ENCODE measurements around the gene SRCAP.

The SRCAP gene

GRCh38 chr16:30757316-30757715, 58.3 kb downstream of the SRCAP start:
- DNase-seq (ENCODE audit: extremely low spot score) = no peak
- ChIA-PET CTCF (no interaction called here), POLR2A (no interaction called here)
- TF ChIP-seq CTCF (IDR thresholded peaks at IDR 0.05; ENCODE audit: control extremely low read depth, extremely low read depth, low read depth, missing control alignments) = no peak

GRCh38 chr16:30758988-30759491, 60.1 kb downstream of the SRCAP start:
- CTCF ChIA-PET = interaction anchor here (0.8 to 2.2 kb wide), 8 partner anchors 10 to 143 kb away, joined by 3 to 7 read pairs (median 3); partner anchors contain the start of gene PHKG2
- no peak for DNase-seq (ENCODE audit: extremely low spot score)

GRCh38 chr16:30760001-30760559, 61.1 kb downstream of the SRCAP start:
- ChIA-PET POLR2A (interaction anchor here (1.3 to 1.4 kb wide), 2 partner anchors 8 to 12 kb away, joined by 3 to 6 read pairs; partner anchors contain the start of gene PHKG2), CTCF (interaction anchor here (0.8 to 2.2 kb wide), 9 partner anchors 9 to 108 kb away, joined by 3 to 7 read pairs (median 3); partner anchors contain the start of gene PHKG2)
- no peak for TF ChIP-seq CTCF (IDR thresholded peaks at IDR 0.05; ENCODE audit: control extremely low read depth, extremely low read depth, low read depth, missing control alignments)
- no peak for DNase-seq (ENCODE audit: extremely low spot score)

More at GRCh38 chr16:30758988-30759491, 60.1 kb downstream of the SRCAP start:
- TF ChIP-seq CTCF (IDR thresholded peaks at IDR 0.05; ENCODE audit: control extremely low read depth, extremely low read depth, low read depth, missing control alignments) = no peak
- POLR2A ChIA-PET = interaction anchor here (1.3 to 1.4 kb wide), 2 partner anchors 9 to 11 kb away, joined by 3 to 6 read pairs; partner anchors contain the start of gene PHKG2

GRCh38 chr16:30760577-30761426, 61.8 kb downstream of the SRCAP start:
- no peak for DNase-seq (ENCODE audit: extremely low spot score)
- ChIA-PET CTCF (interaction anchor here (0.9 to 2.2 kb wide), 6 partner anchors 10 to 107 kb away, joined by 3 to 7 read pairs (median 4); partner anchors contain the start of gene PHKG2), POLR2A (interaction anchor here (1.4 kb wide), 1 partner anchor 13 kb away, joined by 6 read pairs; the partner anchor contains the start of gene PHKG2)
- TF ChIP-seq CTCF (IDR thresholded peaks at IDR 0.05; ENCODE audit: control extremely low read depth, extremely low read depth, low read depth, missing control alignments) = no peak

- peak; percentile 69 for DNase-seq (ENCODE audit: extremely low spot score)
- TF ChIP-seq CTCF (IDR thresholded peaks at IDR 0.05; ENCODE audit: control extremely low read depth, extremely low read depth, low read depth, missing control alignments) = no peak
- ChIA-PET POLR2A (no interaction called here), CTCF (no interaction called here)
Measured at GRCh38 chr16:30761427-30761927, 62.5 kb downstream of the SRCAP start.

All from GM10248 (cell line).